ENCODE measurements around the gene NEURL1B.

Gene NEURL1B

DNA sequence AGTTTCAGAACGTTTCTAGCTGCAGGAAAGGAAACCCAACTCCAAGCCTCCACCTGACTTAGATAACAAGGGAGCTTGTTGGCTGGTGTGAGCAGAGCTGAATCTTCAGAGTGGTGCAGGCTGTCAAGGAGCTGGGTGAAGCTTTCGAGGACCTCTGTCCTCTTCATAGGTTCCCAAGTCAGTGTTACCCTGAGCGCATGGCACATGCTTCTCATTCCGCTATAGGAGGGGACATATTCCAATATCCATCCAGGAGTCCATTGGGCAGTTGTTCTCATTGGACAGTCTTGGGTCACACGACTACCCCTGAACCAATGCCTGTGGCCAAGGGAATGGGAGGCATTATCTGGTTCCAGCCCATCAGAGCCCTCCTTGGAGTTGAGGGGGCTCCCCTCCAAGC, 79.6 kb downstream of the NEURL1B start:
- no peak for DNase-seq

DNA sequence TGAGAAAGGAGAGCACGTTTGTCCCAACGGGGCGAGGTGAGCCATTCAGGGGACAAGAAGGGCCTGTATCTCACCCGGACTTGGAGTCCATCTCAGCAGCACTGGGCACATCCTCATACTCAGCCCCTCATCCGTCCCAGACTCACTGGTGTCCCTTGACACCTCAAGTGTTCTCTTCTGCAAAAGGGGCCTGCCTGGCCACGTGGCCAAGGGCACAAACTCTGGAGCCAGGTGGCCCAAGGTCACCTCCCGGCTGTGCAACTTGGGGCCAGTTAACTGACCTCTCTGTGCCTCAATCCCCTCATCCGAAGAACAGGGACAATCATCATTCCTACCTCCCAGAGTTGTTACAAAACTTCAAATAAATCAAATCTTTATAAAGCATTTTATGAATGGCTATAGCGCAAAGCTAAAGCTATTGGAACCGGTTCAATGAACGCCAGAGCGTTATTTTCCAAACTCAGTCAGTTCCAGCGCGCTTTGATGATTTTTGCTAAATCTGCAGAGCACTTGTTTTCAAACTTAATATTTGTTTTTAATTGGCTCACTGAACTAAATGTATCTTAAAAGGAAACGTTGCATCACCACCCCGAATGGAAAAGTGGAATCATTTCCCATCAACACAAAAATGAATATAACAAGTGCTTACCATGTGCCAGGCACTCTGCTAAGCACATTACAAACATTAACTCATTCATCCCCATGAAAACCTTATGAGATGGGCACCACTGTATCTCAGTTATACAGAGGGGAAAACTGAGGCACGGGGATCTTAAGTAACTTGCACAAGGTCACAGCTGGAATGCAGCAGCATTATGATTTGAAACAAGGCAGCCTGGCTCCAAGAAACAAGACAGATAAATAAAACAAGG, 80.6 kb downstream of the NEURL1B start:
- DNase-seq = no peak

DNA sequence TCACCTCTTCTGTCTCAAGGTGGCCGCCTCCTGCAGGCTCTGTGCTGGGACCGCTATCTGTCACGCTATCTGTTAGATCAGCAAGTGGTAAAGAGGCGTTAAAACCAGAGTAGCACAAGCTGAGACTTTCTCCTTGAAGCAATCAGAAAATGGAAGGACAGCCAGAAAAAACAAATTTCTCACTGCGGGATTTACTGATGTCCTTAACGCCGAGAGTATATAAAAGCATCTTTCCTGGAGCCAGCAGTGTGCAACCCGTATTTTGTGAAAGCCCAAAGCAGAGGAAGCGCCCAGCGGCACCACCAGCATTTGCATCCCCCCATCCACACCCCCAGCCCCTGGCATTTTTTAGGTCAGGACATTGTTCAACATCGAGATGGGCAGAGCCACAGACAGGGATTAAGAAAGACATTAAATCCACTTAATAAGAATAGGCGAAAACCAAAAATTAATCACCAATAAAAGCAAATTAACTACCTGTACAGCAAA, 81.3 kb downstream of the NEURL1B start:
- no peak for DNase-seq

DNA sequence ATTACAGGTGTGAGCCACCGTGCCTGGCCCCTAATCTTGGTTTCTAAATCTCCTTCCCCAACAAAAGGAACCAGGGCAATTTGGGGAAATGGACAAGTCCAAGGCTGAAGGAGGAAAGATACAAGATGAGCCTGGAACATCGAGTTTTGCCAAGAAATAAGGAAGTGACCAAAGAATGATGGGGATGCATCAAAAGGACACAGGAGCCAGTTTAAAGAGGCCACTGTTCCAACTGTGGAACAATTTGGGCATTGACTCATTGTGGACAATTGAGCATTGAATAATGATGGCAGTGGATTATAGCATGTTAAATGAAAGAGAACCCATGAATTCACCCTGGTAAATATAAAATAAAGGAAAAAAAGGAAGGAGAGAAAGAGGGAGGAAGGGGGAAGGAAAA, 82.4 kb downstream of the NEURL1B start:
- DNase-seq = no peak

DNA sequence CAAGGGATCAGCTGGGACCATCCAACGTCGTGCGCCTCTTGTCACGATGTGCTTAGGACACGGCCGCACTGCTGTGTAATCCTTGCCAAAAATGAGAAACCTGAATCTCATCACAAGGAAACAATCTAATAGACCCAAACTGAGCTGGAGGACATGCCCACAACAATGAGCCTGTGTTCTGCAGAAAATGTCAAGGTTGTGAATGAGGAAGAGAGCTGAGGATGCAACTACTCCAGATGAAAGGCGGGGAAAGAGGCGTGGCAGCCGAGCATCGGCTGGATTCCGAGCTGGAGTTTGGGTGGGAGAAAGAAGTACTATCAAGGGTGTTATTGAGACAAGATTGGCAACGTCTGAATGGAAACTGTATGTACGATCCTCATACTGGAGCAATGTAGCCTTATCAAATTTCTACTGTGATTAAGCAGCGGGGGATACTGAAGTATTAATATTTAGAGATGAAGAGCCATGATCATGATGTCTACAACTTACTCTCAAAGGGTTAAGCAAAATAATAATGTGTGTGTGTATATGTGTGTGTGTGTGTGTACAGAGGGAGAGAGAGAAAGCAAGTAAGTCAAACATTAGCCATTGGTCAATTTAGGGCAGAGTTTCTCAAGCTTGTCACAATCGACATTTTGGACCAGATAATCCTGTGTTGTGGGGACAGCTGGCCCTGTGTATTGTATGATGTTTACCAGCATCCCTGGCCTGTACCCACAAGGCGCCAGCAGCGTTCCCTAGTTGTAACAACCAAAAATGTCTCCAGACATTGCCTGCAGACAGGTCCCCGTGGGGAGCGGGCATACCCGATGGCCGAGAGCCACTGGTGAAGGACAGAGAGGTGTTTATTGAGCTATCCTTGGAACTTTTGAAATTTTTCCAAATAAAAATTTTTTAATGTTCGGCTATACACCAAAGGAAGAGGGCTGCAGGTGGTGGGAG, 83.5 kb downstream of the NEURL1B start:
- DNase-seq = no peak

DNA sequence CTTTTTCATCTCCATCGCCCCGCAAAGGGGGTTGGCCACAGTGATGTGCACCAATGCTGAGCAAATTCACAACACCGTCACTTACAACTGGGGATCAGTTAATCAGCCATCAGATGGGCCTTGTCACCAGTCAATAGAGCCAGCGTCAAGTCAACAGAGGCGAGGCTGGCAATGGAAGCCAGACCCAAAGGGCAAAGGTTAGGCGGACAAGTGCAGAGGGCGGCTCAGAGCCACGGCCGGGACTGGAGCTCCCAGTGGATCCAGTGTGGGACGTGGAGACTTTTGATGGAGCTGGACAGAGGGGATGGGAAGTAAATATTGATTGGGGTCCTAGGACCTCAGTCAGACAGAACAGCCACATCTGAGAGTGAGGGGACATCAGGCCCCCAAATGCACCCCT, 84.2 kb downstream of the NEURL1B start:
- DNase-seq = no peak

DNA sequence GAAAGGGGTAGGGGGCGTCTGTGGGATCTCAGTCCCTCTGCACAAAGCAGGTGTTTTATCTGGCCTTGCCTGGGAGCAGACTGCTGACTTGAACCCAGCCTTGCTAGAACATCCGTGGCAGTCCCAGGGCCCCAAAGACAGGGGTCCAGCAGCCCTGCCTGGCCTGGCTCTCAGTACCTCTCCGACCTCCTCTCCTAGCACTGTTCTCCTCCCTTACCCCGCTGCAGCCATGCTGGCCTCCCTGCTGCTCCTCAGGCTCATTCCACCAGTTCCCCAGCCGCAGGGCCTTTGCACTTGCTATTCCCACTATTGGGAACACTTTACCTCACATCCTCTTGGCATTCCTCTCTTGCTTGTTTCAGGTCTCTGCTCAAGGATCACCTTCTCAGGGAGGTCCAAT, 84.7 kb downstream of the NEURL1B start:
- DNase-seq = no peak

DNA sequence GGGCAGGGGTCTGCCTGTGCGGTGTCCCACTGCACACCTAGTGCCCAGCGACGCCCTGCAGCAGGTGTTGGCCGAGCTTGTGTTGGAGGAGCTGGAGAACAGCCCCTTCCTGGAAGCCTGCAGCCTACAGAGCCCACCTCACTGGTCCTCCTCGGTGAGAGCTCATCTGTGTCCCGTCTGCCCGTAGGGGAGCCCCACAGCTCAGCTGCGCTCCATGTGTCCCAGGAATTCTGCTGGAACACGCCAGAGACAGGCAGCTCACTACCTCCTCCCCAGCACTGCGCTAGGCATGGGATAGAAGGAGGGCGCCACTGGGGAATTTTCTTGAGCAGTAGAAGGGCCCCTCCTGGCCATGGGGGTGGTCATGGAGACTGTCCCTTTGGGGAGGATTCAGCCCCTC, 85.9 kb downstream of the NEURL1B start:
- no peak for DNase-seq

DNA sequence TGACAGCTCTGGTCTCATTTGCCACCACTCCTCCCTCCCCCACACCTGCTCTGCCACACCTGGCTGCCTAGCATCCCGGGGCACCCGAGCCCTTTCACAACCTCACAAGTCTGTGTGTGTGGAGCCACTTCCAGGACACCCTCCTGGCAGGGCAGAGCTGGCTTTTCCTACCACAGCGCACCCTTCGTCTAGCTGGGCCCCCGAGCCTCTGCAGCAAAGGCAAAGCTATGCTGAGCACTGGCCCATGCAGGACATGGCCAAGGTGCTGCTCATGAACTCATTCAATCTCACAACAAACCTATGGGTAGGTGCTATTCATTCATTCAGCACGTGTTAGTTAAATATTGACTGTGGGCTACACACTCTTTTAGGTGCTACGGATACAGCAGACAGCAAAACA, 86.5 kb downstream of the NEURL1B start:
- DNase-seq = no peak

DNA sequence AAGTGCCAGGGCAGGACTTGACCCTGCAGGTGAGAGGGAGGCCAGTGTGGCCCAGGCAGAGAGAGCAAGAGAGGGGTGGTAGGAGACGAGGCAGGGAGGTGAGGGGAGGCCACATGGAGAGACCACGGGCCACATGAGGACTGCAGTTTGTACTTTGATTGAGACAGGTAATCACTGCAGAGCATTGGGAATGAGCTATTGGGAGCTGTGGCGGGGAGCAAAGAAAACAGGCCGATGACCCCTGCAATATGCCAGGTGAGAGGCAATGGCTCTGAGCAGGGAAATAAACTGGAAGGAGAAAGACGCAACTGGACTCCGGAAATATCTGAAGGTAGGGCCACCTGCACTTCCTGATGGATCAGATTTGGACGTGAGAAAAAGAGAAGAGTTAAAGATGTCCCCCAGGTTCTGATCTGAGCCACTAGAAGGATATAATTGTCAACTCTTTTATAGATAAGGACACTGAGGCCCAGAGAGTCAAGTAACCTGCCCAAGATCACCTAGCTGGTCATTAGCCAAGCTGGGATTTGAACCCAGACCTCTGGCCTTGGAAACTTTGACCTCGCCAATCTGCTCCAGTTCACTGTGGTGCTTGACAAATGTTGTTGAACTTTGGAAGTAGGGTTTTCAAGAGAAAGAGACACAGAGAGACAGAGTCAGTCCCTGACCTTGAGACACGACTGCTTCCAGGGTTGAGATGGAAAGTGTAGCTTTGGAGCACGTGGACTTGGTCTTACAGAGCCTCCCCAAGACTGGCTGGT, 87.6 kb downstream of the NEURL1B start:
- DNase-seq = no peak

DNA sequence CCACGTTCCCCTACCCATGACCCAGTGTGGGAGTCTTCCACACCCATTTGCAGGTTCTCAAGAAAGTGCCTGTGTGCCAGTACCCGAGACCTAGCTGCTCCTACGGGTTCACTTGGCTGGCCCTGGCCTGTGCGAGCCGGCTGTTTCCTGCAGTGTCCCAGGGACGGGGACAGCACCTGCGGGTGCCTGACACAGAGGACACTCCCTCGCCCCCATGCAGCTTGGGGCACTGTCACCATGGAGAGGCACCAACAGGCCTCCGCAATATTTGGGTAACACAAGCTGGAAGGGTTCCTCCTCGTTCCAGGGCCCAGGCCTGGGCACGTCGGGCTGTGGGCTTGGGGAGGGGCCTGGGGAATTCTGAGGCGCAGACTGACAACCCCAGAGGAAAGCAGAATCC, 88.5 kb downstream of the NEURL1B start:
- DNase-seq = no peak

DNA sequence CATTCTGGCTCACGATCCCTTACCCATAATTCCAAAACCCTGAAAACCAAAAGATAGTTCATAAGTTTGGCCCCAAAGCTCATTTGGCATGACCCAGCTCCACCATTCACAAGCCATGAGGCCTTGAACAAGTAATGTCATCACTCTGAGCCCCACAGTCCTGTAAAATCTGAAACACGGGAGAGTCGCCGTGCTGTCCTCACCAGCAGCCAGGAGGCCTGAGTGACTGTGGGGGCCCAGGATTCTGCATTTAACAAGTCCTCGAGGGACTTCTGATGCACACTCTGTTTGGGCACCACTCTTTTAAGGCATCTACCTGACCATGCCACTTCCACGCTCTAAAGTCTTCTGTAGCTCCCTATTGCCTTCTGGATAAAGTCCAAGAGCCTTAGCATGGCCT, 89.2 kb downstream of the NEURL1B start:
- no peak for DNase-seq

DNA sequence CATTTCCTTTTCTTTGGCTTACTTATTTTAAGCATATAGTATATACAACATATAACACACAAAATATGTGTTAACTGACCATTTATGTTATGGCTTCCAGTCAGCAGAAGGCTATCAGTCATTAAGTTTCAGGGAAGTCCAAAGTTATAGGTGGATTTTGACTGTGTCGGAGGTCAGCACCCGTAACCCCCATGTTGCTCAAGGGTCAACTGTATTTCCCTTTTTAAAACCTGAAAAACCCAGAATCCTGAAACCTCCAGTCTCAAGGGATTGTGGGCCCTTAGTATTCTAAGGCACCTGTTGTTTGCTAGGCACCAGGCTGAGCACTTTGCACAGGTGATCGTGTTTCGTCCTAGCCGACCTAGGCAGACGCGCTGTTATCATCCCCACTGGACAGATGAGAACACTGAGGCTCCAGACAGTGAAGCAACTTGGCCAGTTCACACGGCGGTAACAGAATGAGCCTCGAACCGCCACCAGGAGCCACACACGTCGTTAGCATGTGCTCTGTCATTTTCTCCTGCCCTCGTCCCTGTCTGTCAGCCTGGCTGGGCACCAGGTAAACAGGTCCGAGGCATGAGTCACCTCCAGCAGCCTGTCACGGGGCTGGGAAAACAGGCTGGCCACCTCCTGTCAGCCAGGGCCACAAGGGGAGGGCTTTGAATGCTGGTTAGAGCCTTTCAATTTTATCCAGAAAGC, 90.1 kb downstream of the NEURL1B start:
- no peak for DNase-seq

DNA sequence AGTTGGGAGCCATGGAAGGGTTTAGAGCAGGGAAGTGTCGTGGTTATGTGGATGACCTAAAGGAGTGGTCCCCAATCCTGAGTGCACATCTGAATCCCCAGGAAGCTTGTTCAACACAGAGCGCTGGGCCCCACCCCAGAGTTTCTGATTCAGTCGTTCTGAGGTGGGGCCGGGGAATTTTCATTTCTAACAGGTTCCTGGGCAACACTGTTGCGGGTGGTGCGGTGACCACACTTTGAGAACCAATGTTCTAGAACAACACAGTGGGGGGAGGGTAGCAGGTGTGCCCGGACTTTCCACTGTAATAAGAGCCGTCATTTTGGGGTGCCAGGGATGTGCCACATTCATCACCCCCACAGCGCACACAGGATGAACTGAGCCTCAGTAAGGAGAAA, 90.6 kb downstream of the NEURL1B start:
- DNase-seq = no peak

DNA sequence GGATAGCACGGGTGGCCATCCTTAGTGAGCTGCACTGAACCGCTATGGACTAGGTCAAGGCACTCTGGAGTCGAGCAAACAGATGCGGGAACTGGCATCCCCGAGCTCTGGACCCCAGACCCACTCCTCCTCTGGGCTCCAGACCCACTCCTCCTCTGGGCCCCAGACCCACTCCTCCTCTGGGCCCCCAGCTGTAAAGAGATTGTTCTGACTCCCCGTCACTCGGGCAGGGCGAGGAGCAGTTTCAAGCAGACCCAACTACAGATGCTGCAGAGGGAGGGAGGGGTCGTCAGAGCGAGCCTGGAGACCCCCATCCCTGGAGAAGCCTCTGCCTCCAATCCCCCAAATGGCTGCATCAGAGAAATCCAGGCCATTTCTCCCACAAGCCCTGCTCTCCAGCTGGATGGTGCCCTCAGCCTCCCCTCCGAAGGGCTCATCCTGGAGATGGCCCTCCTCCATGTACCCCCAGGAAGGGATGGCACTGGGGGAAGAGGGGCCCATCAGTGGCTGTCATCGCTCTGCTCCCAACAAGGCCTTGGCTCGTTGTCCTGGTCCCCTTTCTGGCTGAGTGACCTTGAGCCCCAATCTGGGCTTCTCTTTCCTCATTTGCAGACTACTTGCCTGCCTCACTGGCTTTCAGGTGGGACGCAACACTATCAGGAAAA, 91.3 kb downstream of the NEURL1B start:
- DNase-seq = no peak

DNA sequence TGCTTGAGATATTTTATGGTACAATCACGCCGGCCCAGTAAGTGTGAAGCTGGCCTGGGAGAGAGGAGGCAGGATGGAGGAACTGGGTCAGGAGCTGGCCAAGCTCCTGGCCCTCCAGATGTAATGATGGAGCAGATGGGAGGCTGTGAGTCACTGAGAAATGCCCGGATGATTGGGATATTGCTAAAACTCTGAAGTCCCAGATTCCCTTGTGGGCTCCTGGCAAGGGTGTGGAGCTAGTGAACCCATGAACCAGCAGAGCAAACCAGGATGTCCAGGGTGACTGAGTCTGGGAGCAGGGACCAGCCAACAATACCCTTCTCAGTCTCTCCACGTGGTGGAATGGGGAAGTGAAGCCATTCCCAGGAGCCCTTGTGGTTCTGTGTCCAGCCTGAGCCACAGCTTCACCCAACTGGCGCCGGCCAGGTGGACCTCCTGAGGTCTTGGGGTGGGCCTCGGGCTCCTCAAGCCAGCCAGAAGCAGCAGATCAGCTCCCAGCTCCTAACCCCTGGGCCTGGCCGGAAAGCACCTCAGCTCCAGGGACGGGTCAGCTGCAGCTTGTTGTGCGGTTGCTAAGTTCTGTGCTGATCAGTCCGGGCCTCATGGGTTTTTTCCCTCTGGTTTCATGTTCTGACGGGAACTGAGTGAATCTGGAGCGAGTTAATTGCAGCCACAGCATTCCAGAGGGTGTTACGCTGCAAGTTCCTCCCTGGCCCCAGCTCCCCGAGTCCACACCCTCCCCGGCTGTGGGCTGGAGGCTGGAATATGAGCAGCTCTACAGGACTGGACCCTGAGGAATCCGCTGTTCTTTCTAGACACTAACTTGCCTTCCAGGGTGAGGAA, 92.3 kb downstream of the NEURL1B start:
- DNase-seq = no peak

DNA sequence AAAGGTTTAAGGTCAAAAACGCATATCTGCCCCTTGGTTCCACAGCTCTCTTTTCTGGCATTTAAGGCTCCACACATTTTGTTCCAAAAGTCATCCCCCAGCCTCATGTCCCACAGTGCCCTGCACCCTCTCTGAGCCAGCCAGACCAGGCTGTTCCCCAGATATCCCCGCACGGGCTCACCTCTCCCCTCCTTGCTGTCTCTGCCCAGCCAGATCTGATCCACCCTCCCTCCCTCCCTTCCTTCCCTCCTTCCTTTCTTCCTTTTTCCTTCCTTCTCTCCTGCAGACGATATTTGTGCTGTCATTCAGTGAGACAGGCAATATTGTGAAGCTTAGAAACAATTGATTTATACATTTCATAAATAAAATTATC, 92.9 kb downstream of the NEURL1B start:
- no peak for DNase-seq

DNA sequence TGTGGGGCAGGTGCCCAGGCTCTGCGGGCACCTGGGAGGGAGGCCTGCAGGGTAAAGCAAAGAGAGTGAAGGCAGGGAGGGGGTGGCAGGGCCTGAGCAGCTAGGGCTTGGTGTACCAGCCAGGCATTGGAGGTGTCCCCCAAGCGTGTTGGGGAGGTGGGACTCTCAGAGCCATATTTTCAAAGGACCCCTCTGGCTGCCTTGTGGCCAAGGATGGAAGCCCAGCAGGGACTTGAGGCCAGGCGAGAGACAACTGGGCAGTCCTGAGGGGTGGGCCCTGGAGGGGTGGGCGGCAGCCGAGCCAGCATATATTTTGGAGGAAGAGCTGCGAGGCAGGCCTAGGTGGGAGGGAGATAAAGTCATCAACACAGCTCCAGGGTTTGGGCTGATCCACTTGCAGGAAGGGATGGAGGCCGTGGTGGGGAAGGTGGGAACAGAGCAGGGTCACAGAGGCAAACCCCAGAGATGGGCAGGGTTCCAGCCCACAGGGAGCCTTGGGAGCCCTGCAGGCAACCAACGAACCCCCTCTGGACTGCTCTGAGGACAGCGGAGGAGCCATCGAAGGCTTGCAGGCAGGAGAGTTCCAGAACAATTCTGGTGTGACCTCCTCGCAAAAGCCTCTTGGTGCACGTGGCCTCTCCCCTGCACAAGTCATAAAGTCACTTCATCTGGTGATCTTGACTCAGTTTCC, 94.2 kb downstream of the NEURL1B start:
- no peak for DNase-seq

DNA sequence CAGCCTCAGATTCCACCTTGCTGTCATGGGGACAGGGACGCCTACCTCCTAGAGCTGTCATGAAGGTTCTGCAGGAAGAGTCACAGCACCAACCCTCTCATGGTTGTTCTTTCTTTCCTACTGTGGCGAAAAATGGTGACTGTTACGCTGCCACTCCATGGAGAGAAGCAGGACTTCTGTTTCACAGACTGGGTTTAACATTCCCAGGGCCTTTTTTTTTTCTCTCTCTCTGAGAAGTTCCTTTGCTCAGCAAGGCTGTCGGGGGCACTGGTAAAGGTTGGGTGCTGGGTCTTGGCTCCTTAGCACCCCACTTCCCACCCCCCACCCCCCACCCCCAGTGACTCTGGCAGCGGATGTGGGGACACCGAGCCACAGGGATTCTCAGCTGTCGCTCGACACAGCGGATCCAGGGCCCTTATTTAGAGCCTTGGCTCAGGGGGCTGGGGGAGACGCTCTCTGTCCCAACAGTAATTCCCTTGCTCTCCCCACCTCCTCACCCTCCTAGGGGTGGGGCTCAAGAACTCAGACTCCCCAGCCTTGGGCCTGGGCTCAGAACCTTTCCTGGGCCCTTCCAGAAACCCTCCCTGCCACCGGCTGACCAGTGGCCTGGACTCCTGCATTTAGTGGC, 95.6 kb downstream of the NEURL1B start:
- DNase-seq = no peak

DNA sequence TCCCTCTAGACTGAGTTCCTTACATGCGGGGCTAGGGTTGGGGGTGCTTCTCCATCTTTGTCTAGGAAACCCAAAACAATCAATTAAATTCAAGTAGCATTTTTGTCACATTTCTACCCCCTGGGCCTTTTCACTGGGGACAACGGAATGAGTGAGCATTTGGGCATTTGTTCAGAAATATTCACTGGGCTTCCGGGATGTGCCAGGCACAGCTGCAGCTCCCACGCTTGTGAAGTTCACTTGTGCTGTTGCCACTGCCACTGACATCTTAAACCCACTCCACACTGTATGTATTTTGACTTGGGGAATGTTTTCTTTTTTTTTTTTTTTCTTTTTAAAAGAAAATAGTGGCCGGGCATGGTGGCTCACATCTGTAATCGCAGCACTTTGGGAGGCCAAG, 98.3 kb downstream of the NEURL1B start:
- no peak for DNase-seq
